HepG2 (cell line): ENCODE measurements around the gene TMEM240. TPM values are rescaled to one million over a fixed set of nuclear protein-coding genes. Genes with fewer than 3 reads are reported as not detected.
A peak's percentile ranks its signal among the peaks of the same experiment; 100 is the strongest.

Source experiments
- CEBPB ChIP-seq: IDR thresholded peaks from 2 replicates; pipeline ENCODE4 v1.6.1; 2011; ENCODE audit warnings: low read depth, low read length, improper control_type of control experiment, borderline replicate concordance
- GABPB1 ChIP-seq: IDR thresholded peaks from 2 replicates; pipeline ENCODE4 v1.6.1; 2016; ENCODE audit warnings: mild to moderate bottlenecking, missing genetic modification reagents, moderate library complexity, missing compliant biosample characterization
- HNF4A ChIP-seq: sonication (generic); formaldehyde crosslinking; IDR thresholded peaks from 2 replicates; pipeline ENCODE4 v1.4.0; 2020; ENCODE audit warnings: missing genetic modification reagents
- HNRNPL ChIP-seq: fragments of 200-400 bp; formaldehyde crosslinking; IDR thresholded peaks from 2 replicates; pipeline ENCODE4 v1.6.1; 2017; ENCODE audit warnings: mild to moderate bottlenecking, low read depth, low read length
- KDM3A ChIP-seq: IDR thresholded peaks from 2 replicates; pipeline ENCODE4 v1.6.1; 2018; ENCODE audit warnings: low read depth, missing compliant biosample characterization
- MTA1 ChIP-seq: sonication (generic); formaldehyde crosslinking; IDR thresholded peaks from 2 replicates; pipeline ENCODE4 v1.4.0; 2020; ENCODE audit warnings: missing genetic modification reagents, mild to moderate bottlenecking, borderline replicate concordance
- MYC ChIP-seq: sonication (generic); formaldehyde crosslinking; IDR thresholded peaks from 2 replicates; pipeline ENCODE4 v1.9.0; 2021; ENCODE audit warnings: missing genetic modification reagents, borderline replicate concordance
- RXRA ChIP-seq: sonication (generic); formaldehyde crosslinking; IDR thresholded peaks from 2 replicates; pipeline ENCODE4 v1.5.1; 2020; ENCODE audit warnings: missing genetic modification reagents
- SAP130 ChIP-seq: IDR thresholded peaks from 2 replicates; pipeline ENCODE4 v1.6.1; 2016; ENCODE audit warnings: low read depth
- SRSF1 ChIP-seq: fragments of 200-400 bp; formaldehyde crosslinking; optimal IDR thresholded peaks from 2 replicates; pipeline ENCODE3; 2017; ENCODE audit warnings: mild to moderate bottlenecking, low read depth, low read length, moderate library complexity
- ZFP36 ChIP-seq: fragments of 150-350 bp; IDR thresholded peaks from 2 replicates; pipeline ENCODE4 v1.6.1; 2018; ENCODE audit warnings: borderline replicate concordance, low read length, low read depth; ENCODE audit not compliant: partially characterized antibody
- ZNF292 ChIP-seq: sonication (generic); formaldehyde crosslinking; IDR thresholded peaks from 2 replicates; pipeline ENCODE4 v1.8.1; 2022; ENCODE audit warnings: mild to moderate bottlenecking, low read depth, missing genetic modification reagents, borderline replicate concordance
- ZNF296 ChIP-seq: sonication (generic); formaldehyde crosslinking; conservative IDR thresholded peaks from 2 replicates; pipeline ENCODE4 v1.5.0; 2020; ENCODE audit warnings: mild to moderate bottlenecking, missing genetic modification reagents
- ZNF687 ChIP-seq: sonication (generic); formaldehyde crosslinking; IDR thresholded peaks from 2 replicates; pipeline ENCODE4 v1.5.1; 2020; ENCODE audit warnings: mild to moderate bottlenecking, missing genetic modification reagents, moderate library complexity
- polyA plus RNA-seq, 8 experiments: library from polyadenylated mRNA; depleted of rRNA in 3 of 8; stranded (reverse) in 7 of 8; unstranded in 1 of 8; fragments of >200 nt; fragmentation: Illumina TruSeq in 4 of 8; extraction: Trizol in 4 of 8; gene quantifications; 2 replicates each; pipeline versions ENCODE4 v1.2.1 to v1.2.3, GENCODE V29; 2011 to 2016; ENCODE audit warnings: low read depth in 4 of 8, missing spikeins in 1 of 8, mixed read lengths in 1 of 8; ENCODE audit not compliant: insufficient read depth in 1 of 8
- total RNA-seq, 5 experiments: library from RNA; depleted of rRNA; stranded (reverse); fragments of >200 nt; fragmentation: Illumina TruSeq; extraction: Trizol; gene quantifications; 2 replicates each; pipeline ENCODE4 v1.2.3, GENCODE V29; 2016; ENCODE audit warnings: low read depth in 1 of 5
- TF ChIP-seq, protein P1 (sequence below): IDR thresholded peaks from 2 replicates; pipeline ENCODE4 v1.6.1; 2016; ENCODE audit warnings: control low read depth
- TF ChIP-seq, protein P2 (sequence below): sonication (generic); IDR thresholded peaks from 2 replicates; pipeline ENCODE4 v1.6.1; 2016; ENCODE audit warnings: low read depth, borderline replicate concordance
- TF ChIP-seq, protein P3 (sequence below): IDR thresholded peaks from 2 replicates; pipeline ENCODE4 v1.6.1; 2012; ENCODE audit warnings: inconsistent platforms
- TF ChIP-seq, protein P4 (sequence below): sonication (generic); formaldehyde crosslinking; IDR thresholded peaks from 2 replicates; pipeline ENCODE4 v1.4.0; 2020; ENCODE audit warnings: mild to moderate bottlenecking, missing genetic modification reagents

Gene TMEM240
- total and polyA plus RNA-seq, 2 of the 13 experiments (the other 11 are each of a cell fraction or from before 2014, with no cell fraction given), result 0.17 TPM; not detected in 1

DNA sequence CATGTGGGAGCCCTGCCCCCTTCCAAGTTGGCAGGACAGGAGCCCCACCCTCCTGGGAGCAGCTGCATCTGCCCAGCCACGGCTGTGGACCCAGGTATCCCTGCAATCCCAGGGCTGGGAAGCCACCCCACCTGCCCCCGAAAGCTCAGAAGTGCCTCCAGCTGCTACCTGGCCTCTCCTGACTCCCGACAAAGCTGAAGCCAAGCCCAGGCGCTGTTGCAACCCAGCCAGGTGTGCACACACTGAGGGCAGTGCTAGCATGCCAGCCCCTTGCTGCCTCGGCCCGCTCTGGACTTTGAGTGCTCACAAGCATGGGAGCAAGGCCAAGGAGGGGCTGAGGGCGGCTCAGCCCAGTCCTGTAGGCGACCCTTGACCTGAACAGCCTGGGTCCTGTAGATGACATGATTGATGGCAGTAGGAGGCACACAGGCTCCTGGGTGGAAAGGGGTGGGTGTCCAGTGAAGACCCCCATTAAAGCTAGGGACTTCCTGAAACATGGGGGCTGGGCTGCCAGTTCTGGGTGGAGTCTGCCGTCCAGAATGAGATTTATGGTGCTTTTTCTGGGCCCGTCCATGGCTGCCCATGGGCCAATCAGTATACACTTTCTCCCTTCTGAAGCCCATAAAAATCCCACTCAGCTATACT, 37.1 kb upstream of the TMEM240 start (continued):
- no peak for TF ChIP-seq ZFP36
- TF ChIP-seq, protein P1, sequence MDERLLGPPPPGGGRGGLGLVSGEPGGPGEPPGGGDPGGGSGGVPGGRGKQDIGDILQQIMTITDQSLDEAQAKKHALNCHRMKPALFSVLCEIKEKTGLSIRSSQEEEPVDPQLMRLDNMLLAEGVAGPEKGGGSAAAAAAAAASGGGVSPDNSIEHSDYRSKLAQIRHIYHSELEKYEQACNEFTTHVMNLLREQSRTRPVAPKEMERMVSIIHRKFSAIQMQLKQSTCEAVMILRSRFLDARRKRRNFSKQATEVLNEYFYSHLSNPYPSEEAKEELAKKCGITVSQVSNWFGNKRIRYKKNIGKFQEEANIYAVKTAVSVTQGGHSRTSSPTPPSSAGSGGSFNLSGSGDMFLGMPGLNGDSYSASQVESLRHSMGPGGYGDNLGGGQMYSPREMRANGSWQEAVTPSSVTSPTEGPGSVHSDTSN (CRISPR knock-in tag), result peak; percentile 28; the same call in 1 of the 2 replicates
- peak; percentile 16; the same call in 1 of the 2 replicates for TF ChIP-seq RXRA (CRISPR knock-in tag)
- TF ChIP-seq HNRNPL, result peak; percentile 74; the same call in 1 of the 2 replicates
- TF ChIP-seq GABPB1, result peak; percentile 11; the same call in 1 of the 2 replicates
- TF ChIP-seq, protein P2, sequence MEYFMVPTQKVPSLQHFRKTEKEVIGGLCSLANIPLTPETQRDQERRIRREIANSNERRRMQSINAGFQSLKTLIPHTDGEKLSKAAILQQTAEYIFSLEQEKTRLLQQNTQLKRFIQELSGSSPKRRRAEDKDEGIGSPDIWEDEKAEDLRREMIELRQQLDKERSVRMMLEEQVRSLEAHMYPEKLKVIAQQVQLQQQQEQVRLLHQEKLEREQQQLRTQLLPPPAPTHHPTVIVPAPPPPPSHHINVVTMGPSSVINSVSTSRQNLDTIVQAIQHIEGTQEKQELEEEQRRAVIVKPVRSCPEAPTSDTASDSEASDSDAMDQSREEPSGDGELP, result peak; percentile 60; the same call in 1 of the 2 replicates
- TF ChIP-seq, protein P3, sequence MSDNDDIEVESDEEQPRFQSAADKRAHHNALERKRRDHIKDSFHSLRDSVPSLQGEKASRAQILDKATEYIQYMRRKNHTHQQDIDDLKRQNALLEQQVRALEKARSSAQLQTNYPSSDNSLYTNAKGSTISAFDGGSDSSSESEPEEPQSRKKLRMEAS, result peak; percentile 14; the same call in 1 of the 2 replicates
- peak; percentile 30; the same call in 1 of the 2 replicates for TF ChIP-seq MTA1
- peak; percentile 40; the same call in 1 of the 2 replicates for TF ChIP-seq CEBPB
- peak; percentile 81 for TF ChIP-seq HNF4A (CRISPR knock-in tag)
- TF ChIP-seq, protein P4, sequence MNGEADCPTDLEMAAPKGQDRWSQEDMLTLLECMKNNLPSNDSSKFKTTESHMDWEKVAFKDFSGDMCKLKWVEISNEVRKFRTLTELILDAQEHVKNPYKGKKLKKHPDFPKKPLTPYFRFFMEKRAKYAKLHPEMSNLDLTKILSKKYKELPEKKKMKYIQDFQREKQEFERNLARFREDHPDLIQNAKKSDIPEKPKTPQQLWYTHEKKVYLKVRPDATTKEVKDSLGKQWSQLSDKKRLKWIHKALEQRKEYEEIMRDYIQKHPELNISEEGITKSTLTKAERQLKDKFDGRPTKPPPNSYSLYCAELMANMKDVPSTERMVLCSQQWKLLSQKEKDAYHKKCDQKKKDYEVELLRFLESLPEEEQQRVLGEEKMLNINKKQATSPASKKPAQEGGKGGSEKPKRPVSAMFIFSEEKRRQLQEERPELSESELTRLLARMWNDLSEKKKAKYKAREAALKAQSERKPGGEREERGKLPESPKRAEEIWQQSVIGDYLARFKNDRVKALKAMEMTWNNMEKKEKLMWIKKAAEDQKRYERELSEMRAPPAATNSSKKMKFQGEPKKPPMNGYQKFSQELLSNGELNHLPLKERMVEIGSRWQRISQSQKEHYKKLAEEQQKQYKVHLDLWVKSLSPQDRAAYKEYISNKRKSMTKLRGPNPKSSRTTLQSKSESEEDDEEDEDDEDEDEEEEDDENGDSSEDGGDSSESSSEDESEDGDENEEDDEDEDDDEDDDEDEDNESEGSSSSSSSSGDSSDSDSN, result peak; percentile 68
- TF ChIP-seq MYC (CRISPR knock-in tag), result peak; percentile 22; the same call in 1 of the 2 replicates
- peak; percentile 30 for TF ChIP-seq SRSF1
- TF ChIP-seq ZNF687 (CRISPR knock-in tag), result peak; percentile 58
- no peak for TF ChIP-seq KDM3A
- TF ChIP-seq ZNF296, result no peak
- peak; percentile 24; the same call in 1 of the 2 replicates for TF ChIP-seq SAP130 (CRISPR knock-in tag)
- TF ChIP-seq ZNF292, result peak; percentile 34; the same call in 1 of the 2 replicates
